Activated T-cell treated with anti-CD3 and anti-CD28 coated beads for 1 hour (primary cell): ENCODE results near the gene QPCT.
"Not testable (repeated sequence)": the region's sequence is repeated elsewhere in the genome, so short reads cannot be mapped to it uniquely, and the experiment has no call there.

Experiments
- DNase-seq: peaks from one replicate; pipeline ENCODE4 v3.0.0-alpha.2; 2020; ENCODE audit warnings: low read depth

QPCT gene

DNA sequence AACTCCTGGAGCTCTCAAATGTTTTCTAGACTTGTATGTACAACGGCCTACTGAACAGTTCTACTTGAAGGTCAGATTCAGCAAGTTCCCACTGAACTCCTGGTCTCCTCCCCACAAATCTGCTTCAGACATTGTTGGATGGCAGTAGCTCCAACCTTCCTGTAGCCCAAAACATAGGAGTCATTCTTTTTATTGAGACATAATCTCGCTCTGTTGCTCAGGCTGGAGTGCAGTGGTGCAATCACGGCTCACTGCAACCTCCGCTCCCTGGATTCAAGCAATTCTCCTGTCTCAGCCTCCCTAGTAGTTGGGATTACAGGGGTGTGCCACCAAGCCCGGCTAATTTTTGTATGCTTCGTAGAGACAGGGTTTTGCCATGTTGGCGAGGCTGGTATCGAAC is 47.3 kb downstream of the QPCT start:
- DNase-seq = no peak

DNA sequence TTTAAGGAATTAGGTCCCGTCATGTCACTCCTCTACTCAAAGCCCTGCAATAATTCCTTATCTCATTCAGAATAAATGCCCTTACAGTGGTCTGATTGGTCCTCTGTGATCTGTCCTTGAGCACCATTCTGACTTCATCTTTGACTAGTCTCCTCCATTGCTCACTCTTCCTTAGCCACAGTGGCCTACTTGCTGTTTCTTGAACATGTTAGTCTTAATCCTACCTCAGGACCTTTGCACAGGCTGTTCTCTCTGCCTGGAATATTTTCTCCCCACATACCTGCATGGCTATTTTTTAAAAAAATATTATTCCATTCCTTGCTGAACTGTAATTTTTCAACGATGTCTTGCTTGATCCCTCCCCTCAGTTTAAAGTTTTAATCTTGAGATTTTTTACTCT is 48.0 kb downstream of the QPCT start:
- no peak for DNase-seq

DNA sequence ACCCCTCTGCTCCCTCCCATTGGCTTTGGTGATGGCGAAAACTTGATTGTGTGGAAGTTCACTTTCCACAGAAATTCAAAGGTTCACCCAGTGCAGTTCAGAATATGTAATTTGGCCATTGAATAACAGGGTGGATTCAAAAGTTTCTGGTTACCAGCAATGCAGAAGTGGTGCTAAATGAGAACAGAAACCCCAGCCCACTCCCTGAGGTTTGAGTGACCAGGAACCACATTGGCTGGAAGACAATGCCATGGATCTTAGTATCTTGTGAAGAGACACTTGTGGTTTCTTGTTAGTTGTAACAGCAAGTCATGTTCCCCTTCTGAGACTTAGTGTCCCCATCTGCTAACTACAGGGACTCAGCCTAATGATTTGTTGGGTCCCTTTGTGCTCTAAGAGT is 49.8 kb downstream of the QPCT start:
- no peak for DNase-seq

DNA sequence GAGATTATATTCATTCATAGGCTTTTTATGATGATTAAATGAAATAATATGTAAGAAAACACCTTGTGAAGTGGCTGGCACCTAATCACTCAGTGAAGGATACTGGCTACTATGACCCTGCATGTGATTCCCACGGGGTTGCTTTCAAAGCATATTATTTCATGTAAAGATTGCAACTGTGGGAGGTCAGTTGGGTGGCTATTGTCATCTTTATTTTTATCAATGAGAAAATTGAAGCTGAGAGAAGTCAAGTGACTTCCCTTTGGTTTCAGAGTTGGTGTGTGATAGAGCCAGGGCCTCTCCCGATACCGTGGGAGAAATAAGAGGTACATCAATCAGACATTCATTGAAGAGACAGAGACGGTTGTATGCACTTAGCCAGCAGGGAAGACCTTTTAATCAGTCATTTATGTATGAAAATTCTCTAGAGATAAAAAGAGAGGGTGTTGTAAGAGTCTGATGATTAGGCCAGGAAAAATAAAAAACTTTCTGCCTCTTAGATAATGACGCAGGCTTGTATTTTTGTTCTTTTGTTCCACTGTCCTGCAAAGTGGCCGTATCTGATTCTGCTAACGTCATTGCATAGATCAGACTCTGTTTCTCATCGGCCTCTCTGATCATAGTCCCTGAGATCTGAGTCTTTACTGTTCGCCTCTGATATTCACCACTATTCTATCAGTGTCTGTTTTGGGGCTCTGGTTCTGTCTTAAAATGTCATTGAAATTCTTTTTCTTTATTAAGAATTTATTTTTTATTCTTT is 50.5 kb downstream of the QPCT start:
- DNase-seq = no peak

DNA sequence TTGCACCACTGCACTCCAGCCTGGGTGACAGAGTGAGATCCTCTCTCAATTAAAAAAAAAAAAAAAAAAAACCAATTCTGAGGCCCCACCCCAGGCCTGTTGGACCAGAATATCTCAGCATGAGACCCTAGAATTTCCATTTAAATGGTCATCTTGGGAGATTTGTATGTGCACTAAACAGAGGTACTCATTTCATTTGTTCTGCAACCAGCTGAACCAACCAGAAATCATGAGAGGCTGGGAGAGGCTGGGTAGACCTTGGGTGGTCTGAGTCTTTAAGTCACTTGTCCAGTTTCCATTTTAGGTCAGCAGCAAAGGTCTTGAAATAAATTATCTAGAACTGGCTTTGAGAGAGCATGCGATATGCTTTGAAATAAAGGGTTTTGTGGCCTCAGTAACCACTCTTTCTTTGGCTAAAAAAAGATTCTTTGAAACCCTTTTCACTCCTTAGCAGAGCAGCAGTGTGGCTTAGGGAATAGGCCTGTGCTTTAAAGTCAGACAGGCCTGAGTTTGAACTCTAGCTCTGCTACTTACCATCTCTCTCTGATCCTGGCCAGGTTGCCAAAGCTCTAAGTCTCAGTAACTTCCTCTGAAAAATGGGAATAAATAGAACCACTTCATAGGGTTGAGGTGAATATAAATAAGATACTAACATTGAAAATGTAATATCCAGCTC is 52.6 kb downstream of the QPCT start:
- no peak for DNase-seq

DNA sequence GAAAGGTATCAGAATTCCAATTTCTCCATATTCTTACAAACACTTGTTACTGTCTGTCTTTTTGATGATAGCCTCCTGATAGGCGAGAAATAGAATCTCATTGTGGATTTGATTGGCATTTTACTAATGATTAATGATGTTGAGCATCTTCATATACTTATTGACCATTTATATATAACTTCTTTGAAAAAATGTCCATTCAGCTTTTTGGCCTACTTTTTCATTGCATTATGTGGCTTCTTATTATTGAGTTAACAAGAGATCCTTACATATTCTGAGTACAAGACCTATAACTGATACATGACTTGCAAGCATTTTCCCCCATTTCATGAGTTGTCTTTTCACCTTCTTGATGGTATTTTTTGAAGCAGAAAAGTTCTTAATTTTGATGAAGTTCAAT is 54.6 kb downstream of the QPCT start:
- no peak for DNase-seq

DNA sequence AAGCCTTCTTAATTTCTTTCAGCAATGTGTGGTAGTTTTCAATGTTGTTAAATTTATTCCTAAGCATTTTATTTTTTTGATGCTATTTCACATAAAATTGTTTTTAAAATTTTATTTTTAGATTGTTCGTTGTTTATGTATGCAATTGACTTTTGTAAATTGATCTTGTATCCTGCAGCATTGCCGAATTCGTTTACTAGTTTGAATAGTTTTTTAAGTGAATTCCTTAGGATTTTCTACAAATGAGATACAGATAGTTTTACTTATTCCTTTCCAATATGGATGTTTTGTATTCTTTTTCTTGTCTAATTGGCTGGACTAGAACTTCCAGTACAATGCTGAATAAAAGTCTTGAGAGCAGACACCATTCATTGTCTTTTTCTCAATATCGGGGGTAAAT is 55.6 kb downstream of the QPCT start:
- DNase-seq = no peak

DNA sequence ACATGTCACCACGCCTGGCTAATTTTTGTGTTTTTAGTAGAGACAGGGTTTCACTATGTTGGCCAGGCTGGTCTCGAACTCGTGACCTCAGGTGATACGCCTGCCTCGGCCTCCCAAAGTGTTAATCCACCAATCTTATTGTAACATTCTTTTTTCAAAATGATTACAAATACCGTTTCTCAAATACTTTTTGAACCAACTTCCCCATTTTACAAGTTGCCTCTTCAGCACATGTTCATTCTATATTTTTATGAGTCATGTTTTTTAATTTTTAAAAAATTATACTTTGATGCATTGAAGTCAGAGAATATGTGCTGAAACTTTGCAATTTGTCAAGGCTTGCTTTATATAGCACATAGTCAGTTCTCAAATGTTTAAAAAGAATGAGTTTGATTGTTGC is 58.2 kb downstream of the QPCT start:
- no peak for DNase-seq

DNA sequence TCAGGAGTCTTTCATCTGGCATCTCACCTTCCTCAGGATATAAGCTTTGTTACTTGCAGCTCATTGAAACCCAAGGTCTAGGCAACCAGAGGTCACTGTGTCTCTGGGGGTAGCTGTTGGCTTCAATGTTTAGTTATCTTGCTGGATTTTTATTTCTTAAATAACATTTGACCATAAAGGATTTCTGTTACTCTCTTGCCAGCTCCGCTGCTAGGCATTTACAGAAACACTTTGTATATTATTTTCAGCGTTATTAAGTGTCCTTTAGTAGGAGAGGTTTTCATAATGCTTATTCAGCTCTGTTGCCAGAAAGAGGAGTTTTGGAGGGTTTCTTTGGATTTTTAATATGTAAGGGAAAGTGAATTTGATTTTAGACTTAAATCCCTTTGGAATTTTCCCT is 61.4 kb downstream of the QPCT start:
- DNase-seq = no peak

DNA sequence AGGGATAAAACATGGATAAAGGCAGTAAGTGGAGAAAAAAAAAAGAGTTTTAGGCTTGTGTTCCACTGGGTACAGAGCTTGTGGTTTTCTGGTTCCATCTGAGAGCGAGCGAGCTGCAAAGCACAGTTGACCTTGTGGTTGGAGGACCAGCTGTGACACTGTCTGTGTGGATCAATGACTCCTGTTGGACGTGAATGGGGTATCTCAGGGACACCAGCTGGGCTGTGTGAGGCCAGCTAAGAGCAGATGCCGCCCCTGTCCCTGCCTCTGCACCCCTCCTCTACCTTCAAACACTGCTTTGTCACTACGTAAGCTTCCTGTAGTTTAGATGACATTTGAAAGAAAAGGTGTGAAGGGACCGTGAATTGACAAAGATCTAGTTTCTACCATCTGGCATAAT is 67.8 kb downstream of the QPCT start:
- no peak for DNase-seq

DNA sequence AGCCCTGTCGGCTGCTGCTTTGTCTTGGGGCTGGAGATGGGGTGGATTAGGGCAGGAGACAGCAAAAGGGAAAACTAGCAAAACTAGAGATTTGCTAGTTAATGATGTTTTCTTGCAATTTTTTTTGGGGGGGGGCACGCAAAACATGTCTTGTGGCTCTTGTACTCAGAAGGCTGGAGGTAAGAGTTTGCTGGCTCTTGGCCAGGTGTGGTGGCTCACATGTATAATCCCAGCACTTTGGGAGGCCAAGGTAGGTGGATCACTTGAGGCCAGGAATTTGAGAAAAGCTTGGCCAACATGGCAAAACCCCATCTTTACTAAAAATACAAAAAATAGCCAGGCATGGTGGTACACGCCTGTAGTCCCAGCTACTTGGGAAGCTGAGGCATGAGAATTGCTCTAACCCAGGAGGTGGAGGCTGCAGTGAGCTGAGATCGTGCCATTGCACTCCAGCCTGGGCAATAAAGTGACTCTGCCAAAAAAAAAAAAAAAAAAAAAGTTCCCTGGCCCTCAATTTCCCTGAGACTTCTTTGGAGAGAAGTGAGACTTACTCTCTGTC is 69.6 kb downstream of the QPCT start:
- not testable (repeated sequence) for DNase-seq

DNA sequence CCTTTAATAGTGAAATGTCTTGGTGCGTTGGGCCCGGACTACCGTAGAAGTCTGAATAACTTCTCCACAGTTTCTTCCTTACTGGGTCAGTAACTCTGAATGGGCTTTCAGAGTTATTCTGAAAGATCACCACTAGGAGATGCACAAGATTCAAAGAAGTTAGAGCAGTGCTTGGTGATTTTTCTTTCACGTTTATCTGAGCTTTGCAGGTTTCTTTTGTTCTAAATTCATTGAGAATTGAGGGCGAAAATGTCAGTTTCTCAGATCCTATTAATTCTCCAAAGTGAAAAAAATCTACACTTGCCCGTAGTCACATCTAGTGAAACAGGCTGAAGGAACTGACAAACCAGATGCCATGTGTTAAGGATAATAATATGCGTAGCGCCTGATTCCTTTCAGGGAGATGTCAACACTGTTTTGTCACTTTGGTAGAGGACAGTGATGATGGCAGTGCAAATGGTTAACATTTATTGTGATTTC is 70.1 kb downstream of the QPCT start:
- no peak for DNase-seq

DNA sequence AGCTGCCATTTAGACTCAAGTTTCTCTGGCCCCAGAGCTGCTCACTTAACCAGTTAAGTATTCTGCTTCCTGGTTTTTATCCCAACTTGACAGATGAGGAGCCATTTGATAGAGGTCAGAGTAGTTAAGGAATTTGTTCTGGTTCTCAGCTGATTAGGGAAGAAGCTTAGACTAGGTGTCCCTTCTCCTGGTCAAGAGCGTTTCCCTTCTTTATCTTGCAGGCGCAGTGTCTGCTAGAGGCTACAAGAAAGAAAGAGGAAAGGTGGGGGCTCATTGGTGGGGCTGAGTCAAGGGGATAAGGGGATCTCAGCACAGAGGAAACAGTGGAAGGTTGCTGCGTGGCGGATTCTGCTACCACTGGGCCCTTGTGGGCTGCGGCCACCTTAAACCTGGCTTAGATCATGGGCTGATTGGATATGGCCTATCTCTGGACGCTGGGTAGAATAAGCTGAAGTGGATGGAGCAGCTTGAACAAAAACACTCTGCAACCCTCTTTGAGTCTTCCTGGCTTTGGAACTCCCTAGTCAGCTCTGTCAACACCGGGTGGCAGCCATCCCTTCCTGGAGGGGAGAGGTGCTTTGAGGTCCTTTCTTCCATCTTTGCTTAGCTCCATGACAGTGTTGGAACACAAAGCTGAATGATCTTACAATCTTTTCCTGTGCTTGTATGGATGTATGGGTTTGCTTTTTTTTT is 70.8 kb downstream of the QPCT start:
- DNase-seq = no peak

DNA sequence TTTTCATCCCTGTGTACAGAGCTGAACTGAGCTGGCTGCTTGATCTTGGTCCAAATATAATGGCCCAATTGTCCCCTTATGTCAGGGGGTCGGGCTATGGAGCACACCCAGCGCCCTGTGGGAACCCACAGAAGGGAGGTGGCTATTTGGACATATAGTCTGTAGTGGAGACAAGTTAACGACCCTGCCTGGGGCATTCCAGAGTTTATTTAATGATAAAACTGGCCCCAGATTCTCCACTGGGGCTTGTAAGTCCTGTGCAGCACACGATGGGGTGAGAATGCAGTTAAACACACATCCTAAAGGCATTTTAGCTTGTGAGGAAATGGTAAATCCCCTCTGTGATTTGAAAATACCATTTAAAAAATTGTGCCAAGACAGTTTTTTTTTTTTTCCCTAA is 72.9 kb downstream of the QPCT start:
- DNase-seq = no peak

DNA sequence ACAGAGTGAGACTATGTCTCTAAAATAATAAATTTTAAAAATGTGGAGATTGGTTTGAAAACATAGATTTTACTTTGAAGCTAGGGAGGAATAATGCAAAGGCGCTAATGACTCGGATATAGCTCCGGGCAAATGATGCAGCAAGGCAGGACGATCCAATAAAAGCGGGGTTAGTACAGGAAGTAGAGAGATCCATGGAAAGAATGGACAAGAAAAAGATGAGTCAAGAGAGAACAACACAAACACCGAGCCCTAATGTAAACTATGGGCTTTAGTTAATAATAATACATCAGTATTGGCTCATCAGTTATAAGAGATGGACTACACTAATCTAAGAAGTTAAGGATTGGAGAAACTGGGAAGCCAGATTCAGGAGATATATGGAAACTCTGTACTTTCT is 74.5 kb downstream of the QPCT start:
- no peak for DNase-seq

DNA sequence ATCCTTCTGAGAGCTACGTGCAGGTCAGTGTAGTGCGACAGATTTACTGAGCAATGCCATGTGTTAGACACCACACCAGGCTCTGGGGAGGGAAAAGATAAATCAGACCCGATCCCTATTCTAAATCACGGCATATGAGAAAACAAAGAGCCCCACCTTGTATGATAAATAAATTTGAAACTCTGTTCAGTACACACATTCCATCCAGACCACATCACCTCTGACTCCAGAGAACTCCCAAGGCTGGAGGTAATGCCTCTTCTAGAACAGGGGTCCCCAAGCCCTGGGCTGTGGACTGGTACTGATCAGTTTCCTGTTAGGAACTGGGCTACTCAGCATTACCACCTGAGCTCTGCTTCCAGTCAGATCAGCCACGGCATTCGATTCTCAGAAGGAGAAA is 77.3 kb downstream of the QPCT start:
- no peak for DNase-seq

DNA sequence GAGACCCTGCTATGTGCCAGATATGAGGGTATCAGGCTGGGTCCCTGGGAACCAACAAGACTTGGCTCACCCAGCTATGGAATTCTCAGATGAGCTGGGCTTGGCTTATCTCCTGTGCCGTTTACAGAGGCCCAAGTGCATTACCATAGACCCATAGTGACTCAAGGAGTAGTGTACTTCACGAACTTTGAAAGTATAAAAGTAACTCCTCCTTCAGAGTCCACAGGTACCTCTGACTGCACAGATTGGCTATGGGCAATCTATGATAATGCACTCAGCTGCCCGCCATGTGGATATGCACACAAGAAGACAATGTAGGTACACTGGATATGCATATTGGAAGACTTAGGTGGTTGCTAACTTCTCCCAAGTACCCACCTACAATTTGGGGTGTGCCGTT is 78.4 kb downstream of the QPCT start:
- DNase-seq = no peak
